Calu3 (cell line): Measurements from ENCODE around the gene ANKRD55. TPM values are rescaled to one million over a fixed set of nuclear protein-coding genes. Genes with fewer than 3 reads are reported as not detected.
A peak's percentile ranks its signal among the peaks of the same experiment; 100 is the strongest.
"Not testable (repeated sequence)": the region's sequence is repeated elsewhere in the genome, so short reads cannot be mapped to it uniquely, and the experiment has no call there.

Source experiments
- BruUV-seq: library from RNA; stranded (reverse); fragments of 400-500 nt; replicated peaks from 2 replicates; lab custom pipeline; 2021; lab: Mats Ljungman, UMichigan
- CTCF ChIA-PET: fragments of 300-600 bp; sonication (Branson Sonifier 250); formaldehyde crosslinking; loops from one replicate; lab custom pipeline; 2022; ENCODE audit warnings: antibody characterized with exemption; lab: Charles Lee
- DNase-seq: peaks from one replicate; pipeline ENCODE4 v3.0.0; 2022
- H3K27ac Mint-ChIP-seq: one replicate; pipeline ENCODE4 v1.8.0; 2022; ENCODE audit warnings: mixed read lengths; ENCODE audit not compliant: unreplicated experiment
- H3K27me3 Mint-ChIP-seq: one replicate; pipeline ENCODE4 v1.8.0; 2022; ENCODE audit warnings: mixed read lengths; ENCODE audit not compliant: unreplicated experiment
- H3K36me3 Mint-ChIP-seq: one replicate; pipeline ENCODE4 v1.8.0; 2022; ENCODE audit warnings: mild to moderate bottlenecking, moderate library complexity, mixed read lengths; ENCODE audit not compliant: insufficient read depth, unreplicated experiment
- H3K4me1 Mint-ChIP-seq: one replicate; pipeline ENCODE4 v1.8.0; 2022; ENCODE audit warnings: mild to moderate bottlenecking, low read depth, mixed read lengths; ENCODE audit not compliant: unreplicated experiment
- H3K4me3 Mint-ChIP-seq: one replicate; pipeline ENCODE4 v1.8.0; 2022; ENCODE audit warnings: mild to moderate bottlenecking, low read depth, moderate library complexity, mixed read lengths; ENCODE audit not compliant: unreplicated experiment
- H3K9me3 Mint-ChIP-seq: one replicate; pipeline ENCODE4 v1.8.0; 2022; ENCODE audit warnings: low read depth, mixed read lengths; ENCODE audit not compliant: unreplicated experiment
- intact Hi-C: fragments of 100-400 bp; cut with micrococcal nuclease; formaldehyde crosslinking; loops from one replicate; pipeline ENCODE4 v1.10.0; 2022; ENCODE audit not compliant: unreplicated experiment
- total RNA-seq: library from RNA; stranded (reverse); gene quantifications from 2 replicates; pipeline ENCODE4 v1.2.3, GENCODE V29; 2022
- TF ChIP-seq, protein P1 (sequence below): fragments of 200-600 bp; IDR thresholded peaks from one replicate; pipeline ENCODE4 v1.8.0; 2022; ENCODE audit warnings: antibody characterized with exemption; ENCODE audit not compliant: unreplicated experiment

ANKRD55 gene
- total RNA-seq, 1 experiment from 2014 or later: not detected

DNA sequence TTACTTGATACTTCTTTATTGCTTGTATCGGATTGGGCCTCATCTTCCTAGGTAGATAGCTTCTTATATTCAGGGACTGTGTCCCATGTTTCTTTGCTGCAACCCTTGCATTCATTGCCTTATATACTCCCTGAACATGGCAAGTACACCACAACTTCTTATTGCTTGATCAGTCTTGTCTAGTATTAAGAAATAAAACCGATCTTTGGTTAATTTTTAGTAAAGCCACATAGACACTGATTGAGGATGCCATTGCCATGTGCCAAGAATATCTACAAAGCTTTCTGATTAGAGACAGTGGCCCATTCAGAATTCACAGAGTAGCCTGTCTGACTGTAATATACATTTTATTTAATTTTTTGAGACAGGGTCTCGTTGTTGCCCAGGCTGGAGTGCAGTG lies 34.7 kb upstream of the ANKRD55 start:
- no peak for DNase-seq
- Mint-ChIP-seq H3K9me3 (no peaks in the 10 kb centered on the region), H3K4me3 (no peak overlapping the region), H3K36me3 (no peaks in the 10 kb centered on the region), H3K27ac (no peak overlapping the region), H3K27me3 (no peaks in the 10 kb centered on the region), H3K4me1 (peaks cover 25% of the 10 kb centered on the region)
- intact Hi-C loops: no loop called here
- CTCF ChIA-PET: no interaction called here
- BruUV-seq: no TSS peak
- TF ChIP-seq, protein P1, sequence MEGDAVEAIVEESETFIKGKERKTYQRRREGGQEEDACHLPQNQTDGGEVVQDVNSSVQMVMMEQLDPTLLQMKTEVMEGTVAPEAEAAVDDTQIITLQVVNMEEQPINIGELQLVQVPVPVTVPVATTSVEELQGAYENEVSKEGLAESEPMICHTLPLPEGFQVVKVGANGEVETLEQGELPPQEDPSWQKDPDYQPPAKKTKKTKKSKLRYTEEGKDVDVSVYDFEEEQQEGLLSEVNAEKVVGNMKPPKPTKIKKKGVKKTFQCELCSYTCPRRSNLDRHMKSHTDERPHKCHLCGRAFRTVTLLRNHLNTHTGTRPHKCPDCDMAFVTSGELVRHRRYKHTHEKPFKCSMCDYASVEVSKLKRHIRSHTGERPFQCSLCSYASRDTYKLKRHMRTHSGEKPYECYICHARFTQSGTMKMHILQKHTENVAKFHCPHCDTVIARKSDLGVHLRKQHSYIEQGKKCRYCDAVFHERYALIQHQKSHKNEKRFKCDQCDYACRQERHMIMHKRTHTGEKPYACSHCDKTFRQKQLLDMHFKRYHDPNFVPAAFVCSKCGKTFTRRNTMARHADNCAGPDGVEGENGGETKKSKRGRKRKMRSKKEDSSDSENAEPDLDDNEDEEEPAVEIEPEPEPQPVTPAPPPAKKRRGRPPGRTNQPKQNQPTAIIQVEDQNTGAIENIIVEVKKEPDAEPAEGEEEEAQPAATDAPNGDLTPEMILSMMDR: no peak

DNA sequence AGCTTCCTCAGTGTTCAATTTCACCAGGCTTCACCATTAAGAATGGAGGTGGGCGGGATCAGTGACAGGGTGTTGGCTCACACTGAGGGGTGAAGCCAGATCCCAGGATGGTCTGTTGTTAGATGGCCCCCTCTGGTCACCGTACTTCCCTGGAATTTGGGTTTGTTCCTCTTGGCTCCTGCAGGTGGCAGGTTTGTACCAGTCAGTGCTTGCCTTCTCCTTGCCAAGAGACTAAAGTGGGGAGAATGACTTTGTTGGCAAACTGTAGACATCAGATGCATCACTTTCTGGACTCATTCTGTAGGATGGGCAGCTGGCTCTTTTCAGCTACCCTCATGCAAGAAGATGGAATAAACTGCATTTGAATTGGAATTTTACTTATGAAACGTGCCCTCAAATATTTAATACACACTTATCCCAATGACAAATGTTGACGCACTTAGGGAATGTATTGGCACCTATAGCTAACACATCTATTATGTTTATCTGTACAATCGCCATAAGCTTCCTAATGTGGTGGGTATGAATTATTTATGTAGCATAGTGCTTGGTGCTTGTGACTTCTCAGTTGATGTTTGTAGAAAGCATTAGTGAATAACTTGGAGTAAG lies 31.4 kb upstream of the ANKRD55 start:
- Mint-ChIP-seq H3K27me3 (no peaks in the 10 kb centered on the region), H3K27ac (no peak overlapping the region), H3K4me3 (no peak overlapping the region), H3K9me3 (no peaks in the 10 kb centered on the region), H3K4me1 (peaks cover 5% of the 10 kb centered on the region), H3K36me3 (no peaks in the 10 kb centered on the region)
- TF ChIP-seq, protein P1: peak; percentile 80
- CTCF ChIA-PET: interaction anchor here (1.2 kb wide), 1 partner anchor 328 kb away, joined by 3 read pairs; no protein-coding TSS in a partner anchor
- no TSS peak for BruUV-seq
- intact Hi-C loops: loop anchor here (2.0 kb wide), 1 partner anchor 328 kb away; no protein-coding TSS in a partner anchor
- DNase-seq: peak; percentile 64

DNA sequence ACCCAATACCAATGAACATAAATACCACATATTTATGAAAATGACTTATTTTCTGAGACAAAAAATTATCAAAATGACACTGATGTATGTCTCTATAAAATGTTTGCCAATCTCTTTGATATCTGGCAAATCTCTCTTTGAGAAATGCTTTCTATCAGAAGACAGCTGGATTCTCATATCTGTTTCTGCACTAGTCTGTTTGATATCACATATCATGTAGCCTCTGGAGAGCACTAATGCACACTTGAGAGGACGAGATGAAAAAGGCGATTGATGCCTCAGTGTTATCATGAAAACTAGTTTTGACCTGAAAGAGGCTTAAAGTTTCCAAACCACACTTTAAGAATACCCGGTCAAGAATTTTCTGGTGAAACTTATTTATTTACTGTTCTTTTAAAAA lies 29.1 kb upstream of the ANKRD55 start:
- BruUV-seq: no TSS peak
- no peak for DNase-seq
- H3K4me3 Mint-ChIP-seq: no peak overlapping the region
- intact Hi-C loops: no loop called here
- no peaks in the 10 kb centered on the region for H3K9me3 Mint-ChIP-seq
- H3K36me3 Mint-ChIP-seq: no peaks in the 10 kb centered on the region
- TF ChIP-seq, protein P1: no peak
- H3K27ac Mint-ChIP-seq: no peak overlapping the region
- H3K4me1 Mint-ChIP-seq: no peaks in the 10 kb centered on the region
- H3K27me3 Mint-ChIP-seq: no peaks in the 10 kb centered on the region
- CTCF ChIA-PET: no interaction called here

DNA sequence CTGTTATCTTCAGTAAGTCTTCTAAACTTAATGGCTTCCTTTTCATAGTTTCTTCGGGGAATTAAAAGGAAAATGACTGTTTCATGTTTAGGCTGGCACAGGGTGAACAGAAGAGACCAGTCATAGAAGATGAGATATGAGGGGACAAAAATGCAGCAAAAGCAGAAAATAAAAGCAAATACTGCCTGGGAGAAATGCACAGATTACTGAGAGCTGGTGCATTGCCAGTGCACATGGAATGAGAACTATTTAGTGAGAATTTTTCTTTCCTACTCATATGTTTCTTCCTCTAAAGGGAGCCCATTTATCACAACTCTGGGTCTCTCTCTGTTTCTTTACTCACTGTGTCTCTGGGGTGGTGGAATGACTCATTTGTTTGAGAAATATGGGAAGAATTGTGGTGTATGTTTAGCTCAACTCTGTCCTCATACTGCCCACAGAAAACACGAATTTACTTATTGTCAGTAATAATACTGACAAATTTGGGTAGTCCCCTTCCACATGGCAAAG lies 25.9 kb upstream of the ANKRD55 start:
- intact Hi-C loops: no loop called here
- TF ChIP-seq, protein P1: no peak
- BruUV-seq: no TSS peak
- CTCF ChIA-PET: no interaction called here
- no peaks in the 10 kb centered on the region for H3K4me1 Mint-ChIP-seq
- no peak for DNase-seq
- no peaks in the 10 kb centered on the region for H3K9me3 Mint-ChIP-seq
- H3K27ac Mint-ChIP-seq: peak overlapping the region; percentile 61
- H3K4me3 Mint-ChIP-seq: no peak overlapping the region
- H3K27me3 Mint-ChIP-seq: no peaks in the 10 kb centered on the region
- H3K36me3 Mint-ChIP-seq: no peaks in the 10 kb centered on the region

DNA sequence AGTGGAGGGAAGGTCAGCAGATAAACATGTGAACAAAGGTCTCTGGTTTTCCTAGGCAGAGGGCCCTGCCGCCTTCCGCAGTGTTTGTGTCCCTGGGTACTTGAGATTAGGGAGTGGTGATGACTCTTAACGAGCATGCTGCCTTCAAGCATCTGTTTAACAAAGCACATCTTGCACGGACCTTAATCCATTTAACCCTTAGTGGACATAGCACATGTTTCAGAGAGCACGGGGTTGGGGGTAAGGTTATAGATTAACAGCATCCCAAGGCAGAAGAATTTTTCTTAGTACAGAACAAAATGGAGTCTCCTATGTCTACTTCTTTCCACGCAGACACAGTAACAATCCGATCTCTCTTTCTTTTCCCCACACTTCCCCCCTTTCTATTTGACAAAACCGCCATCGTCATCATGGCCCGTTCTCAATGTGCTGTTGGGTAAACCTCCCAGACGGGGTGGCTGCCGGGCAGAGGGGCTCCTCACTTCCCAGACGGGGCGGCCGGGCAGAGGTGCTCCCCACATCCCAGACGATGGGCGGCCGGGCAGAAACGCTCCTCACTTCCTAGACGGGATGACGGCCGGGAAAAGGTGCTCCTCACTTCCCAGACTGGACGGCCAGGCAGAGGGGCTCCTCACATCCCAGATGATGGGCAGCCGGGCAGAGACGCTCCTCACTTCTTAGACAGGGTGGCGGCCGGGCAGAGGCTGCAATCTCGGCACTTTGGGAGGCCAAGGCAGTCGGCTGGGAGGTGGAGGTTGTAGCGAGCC lies 24.8 kb upstream of the ANKRD55 start:
- DNase-seq, CTCF ChIA-PET, H3K4me1 Mint-ChIP-seq, H3K9me3 Mint-ChIP-seq, H3K36me3 Mint-ChIP-seq, BruUV-seq, H3K4me3 Mint-ChIP-seq, H3K27me3 Mint-ChIP-seq, intact Hi-C loops, H3K27ac Mint-ChIP-seq: not testable (repeated sequence)
